WERI-Rb-1 (cell line): Measurements from ENCODE around the gene MANBA.
"Not testable (repeated sequence)": the region's sequence is repeated elsewhere in the genome, so short reads cannot be mapped to it uniquely, and the experiment has no call there.

Source experiments
- DNase-seq: peaks from one replicate; pipeline ENCODE4 v3.0.0-alpha.2; 2020
- H3K27ac ChIP-seq: fragments of 250-450 bp; sonication (Bioruptor Pico); 2 replicates; pipeline ENCODE4 v1.5.1; 2020; ENCODE audit warnings: mild to moderate bottlenecking, moderate library complexity
- H3K27me3 ChIP-seq: fragments of 250-450 bp; sonication (Bioruptor Pico); 2 replicates; pipeline ENCODE4 v1.5.1; 2021; ENCODE audit warnings: mild to moderate bottlenecking, low read depth, moderate library complexity; ENCODE audit not compliant: insufficient read depth, severe bottlenecking
- H3K36me3 ChIP-seq: fragments of 250-450 bp; sonication (Bioruptor Pico); 2 replicates; pipeline ENCODE4 v1.5.1; 2020; ENCODE audit warnings: mild to moderate bottlenecking, moderate library complexity
- H3K4me3 ChIP-seq: 2 replicates; pipeline ENCODE4 v1.5.1; 2011; ENCODE audit warnings: low read depth, mild to moderate bottlenecking, control low read depth, low read length
- H3K9me3 ChIP-seq: fragments of 250-450 bp; sonication (Bioruptor Pico); 2 replicates; pipeline ENCODE4 v1.5.1; 2021; ENCODE audit warnings: mild to moderate bottlenecking, moderate library complexity; ENCODE audit not compliant: severe bottlenecking
- CTCF ChIP-seq: IDR thresholded peaks from 2 replicates; pipeline ENCODE4 v1.5.1; 2011; ENCODE audit warnings: low read depth, mild to moderate bottlenecking, control low read depth, inconsistent platforms, low read length

MANBA gene

DNA sequence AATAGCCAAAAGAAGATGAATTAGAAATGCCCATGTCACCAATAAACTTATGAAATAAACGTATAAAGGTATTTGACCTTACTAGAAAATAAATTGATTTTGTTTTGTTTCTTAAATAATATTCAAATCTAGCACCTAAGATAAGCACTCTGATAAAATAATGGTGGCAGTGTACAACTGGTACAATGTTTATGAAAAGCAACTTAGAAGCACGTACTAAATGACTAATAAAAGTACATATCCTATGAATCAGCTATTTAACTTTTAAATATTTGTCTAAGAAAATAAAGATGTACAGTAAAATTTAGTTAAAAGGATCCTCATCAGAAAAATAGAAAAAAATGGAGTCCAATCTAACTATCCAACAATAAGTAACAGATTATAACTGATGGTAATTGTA, 6.7 kb downstream of the MANBA start:
- DNase-seq = no peak
- no peak overlapping the region for H3K4me3 ChIP-seq
- no peaks in the 10 kb centered on the region for H3K27me3 ChIP-seq
- no peak overlapping the region for H3K27ac ChIP-seq
- H3K36me3 ChIP-seq = no peaks in the 10 kb centered on the region
- H3K9me3 ChIP-seq = peaks cover 8% of the 10 kb centered on the region
- TF ChIP-seq CTCF = no peak

GRCh38 chr4:102751941-102752340, 8.8 kb downstream of the MANBA start:
- Histone ChIP-seq H3K36me3 (no peaks in the 10 kb centered on the region), H3K27ac (no peak overlapping the region), H3K4me3 (no peak overlapping the region), H3K27me3 (no peaks in the 10 kb centered on the region), H3K9me3 (peaks cover 8% of the 10 kb centered on the region)
- no peak for DNase-seq
- no peak for TF ChIP-seq CTCF

DNA sequence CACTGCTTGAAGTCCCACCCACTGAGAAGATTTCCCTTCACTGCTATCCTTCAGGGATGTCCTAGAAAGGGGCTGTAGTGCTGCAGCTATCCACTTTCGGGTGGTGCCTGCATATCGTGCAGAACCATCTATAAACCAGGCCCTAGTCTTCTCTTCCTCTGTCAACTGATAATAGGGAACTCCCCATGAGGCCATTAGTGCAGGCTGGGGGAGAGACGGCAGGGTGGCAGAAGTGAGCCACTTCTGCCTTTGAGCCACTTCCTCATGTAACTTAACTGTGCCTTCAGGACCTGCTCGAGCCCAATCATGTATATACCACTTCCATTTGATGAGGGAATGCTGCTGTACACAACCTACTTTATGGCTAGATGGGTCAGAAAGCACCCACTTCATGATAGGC, 17.4 kb downstream of the MANBA start:
- not testable (repeated sequence) for H3K27me3 ChIP-seq, H3K9me3 ChIP-seq, H3K27ac ChIP-seq, DNase-seq, H3K36me3 ChIP-seq, H3K4me3 ChIP-seq

DNA sequence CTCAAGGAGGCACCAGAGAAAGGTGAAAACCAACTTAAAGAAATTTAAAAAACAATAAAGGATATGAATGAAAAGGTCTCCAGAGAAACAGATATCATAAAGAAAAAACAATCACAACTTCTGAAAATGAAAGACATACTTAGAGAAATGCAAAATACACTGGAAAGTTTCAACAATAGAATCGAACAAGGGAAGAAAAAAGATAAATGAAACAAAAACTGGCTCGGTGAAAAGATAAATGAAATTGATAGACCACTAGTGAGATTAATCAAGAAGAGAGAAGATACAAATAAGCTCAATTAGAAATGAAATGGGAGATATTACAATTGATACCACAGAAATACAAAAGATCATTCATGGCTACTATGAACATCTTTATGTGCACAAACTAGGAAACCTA, 22.0 kb downstream of the MANBA start:
- not testable (repeated sequence) for H3K9me3 ChIP-seq, H3K27ac ChIP-seq, H3K36me3 ChIP-seq, DNase-seq, H3K4me3 ChIP-seq, H3K27me3 ChIP-seq

DNA sequence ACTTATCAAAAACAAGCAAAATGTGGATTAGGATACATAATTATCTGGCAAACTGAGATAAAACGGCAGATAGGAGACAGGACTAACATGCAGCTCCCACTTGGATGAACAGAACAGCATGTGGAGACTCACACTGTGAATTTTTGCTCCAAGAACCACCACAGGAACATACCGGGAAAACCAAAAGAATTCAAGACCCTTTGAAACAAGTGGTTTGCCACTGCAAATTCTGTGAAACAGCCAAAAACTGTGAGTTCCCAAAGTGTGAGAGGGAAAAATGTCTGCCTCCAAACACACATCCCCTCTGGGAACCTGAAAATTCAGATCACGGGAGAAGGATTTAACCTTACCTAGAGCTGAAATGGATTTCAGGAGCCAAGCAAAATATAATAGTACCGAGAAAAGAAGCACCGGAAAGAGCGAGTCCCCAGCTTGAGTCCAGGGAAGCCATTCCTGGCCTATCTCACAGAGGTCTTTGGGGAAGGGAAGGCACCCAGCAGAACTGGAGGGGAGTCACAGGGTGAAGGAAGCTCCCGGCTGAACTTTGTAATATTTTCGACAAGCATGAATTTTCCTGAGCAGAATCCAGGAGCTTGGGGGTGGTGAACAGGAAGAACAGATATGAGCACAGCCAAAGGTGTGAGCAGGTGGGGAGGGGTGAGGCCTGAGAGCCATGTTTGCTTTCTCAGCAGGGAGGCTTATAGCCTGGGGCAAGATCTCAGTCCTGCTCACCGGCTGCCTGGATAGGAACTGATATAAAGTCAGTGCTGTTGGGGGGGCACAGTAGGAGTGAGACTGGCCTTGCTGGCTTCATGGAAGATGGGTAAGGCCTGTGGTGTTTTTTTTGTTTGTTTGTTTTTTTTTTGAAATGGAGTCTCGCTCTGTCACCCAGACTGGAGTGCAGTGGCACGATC, 23.9 kb downstream of the MANBA start:
- peaks cover 3% of the 10 kb centered on the region for H3K9me3 ChIP-seq
- H3K36me3 ChIP-seq = no peaks in the 10 kb centered on the region; the same call in 1 of the 2 replicates
- H3K27me3 ChIP-seq = no peaks in the 10 kb centered on the region
- no peak for TF ChIP-seq CTCF
- H3K27ac ChIP-seq = no peak overlapping the region
- no peak for DNase-seq
- no peak overlapping the region for H3K4me3 ChIP-seq

GRCh38 chr4:102735582-102735981, 25.2 kb downstream of the MANBA start:
- no peak for DNase-seq
- no peak for TF ChIP-seq CTCF
- no peak overlapping the region for H3K4me3 ChIP-seq
- no peaks in the 10 kb centered on the region for H3K27me3 ChIP-seq
- H3K9me3 ChIP-seq = peaks cover 4% of the 10 kb centered on the region
- H3K36me3 ChIP-seq = no peaks in the 10 kb centered on the region; the same call in 1 of the 2 replicates
- H3K27ac ChIP-seq = no peak overlapping the region
